GM18951 (cell line): ENCODE results near the gene ABCB1.

Source experiments
- POLR2A ChIP-seq: IDR thresholded peaks from 4 replicates; pipeline ENCODE4 v1.6.1; 2011; ENCODE audit warnings: mild to moderate bottlenecking; ENCODE audit not compliant: insufficient read length, insufficient read depth; ENCODE audit errors: extremely low read depth
- in situ Hi-C: fragments of 300-500 bp; cut with MboI; formaldehyde crosslinking; loops from one replicate; pipeline ENCODE4 v1.12.0; 2022; ENCODE audit warnings: low sequenced_read_pairs, mixed read lengths, inconsistent platforms; ENCODE audit not compliant: unreplicated experiment

The ABCB1 gene

GRCh38 chr7:87517136-87517815 is 83.4 kb downstream of the ABCB1 start:
- TF ChIP-seq POLR2A, result no peak
- in situ Hi-C loops, result no loop called here

DNA sequence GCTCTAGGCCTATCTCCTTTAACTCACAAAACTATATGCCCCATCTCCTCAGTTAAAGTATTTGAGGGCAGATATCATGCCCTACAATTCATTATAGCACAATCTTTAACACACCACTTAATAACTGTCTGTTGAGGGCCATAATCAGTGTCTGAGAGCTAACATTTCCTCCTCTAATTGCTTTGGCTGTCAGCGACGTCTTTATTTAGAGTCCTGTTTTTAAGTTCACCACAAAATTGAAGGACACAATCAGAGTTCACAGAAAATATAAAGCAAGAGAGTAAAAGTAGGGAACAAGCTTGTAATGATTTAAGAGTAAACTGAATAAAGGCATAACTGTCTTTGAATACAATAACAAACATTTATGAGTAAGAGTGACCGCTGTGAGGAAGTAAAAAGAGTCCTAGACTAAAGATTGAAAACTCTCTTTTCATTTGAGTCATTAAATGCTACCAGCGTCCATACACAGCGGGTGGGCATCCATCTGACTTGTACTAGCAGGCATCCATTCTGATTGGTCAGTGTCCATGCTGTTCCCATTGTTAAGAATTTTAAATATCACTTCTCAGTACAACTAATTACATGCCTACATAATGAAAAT is 86.8 kb downstream of the ABCB1 start:
- in situ Hi-C loops, result no loop called here
- no peak for TF ChIP-seq POLR2A

GRCh38 chr7:87512906-87513305 is 87.8 kb downstream of the ABCB1 start:
- in situ Hi-C loops, result no loop called here

DNA sequence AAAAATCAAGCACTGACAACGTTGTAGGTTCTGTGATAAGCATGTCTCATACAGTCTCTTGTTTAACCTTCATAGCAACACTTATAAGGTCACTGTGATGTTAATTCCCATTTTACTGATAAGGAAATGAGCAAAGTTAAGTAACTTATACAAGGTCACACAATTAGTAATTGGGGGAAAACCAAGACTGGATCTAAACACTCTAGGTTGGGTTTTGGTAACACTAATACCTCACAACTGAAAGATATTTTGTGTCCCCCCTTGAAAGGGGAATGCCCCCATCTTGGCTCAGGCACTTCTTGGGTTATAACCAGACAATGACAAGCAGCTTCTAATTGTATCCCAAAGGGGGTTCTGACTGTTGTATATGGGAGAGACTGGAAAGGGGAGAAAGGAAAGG is 89.2 kb downstream of the ABCB1 start:
- TF ChIP-seq POLR2A, result no peak
- in situ Hi-C loops, result no loop called here

More at GRCh38 chr7:87512906-87513305, 87.8 kb downstream of the ABCB1 start:
- no peak for TF ChIP-seq POLR2A

GRCh38 chr7:87510411-87510875 is 90.2 kb downstream of the ABCB1 start:
- in situ Hi-C loops, result no loop called here
- no peak for TF ChIP-seq POLR2A

DNA sequence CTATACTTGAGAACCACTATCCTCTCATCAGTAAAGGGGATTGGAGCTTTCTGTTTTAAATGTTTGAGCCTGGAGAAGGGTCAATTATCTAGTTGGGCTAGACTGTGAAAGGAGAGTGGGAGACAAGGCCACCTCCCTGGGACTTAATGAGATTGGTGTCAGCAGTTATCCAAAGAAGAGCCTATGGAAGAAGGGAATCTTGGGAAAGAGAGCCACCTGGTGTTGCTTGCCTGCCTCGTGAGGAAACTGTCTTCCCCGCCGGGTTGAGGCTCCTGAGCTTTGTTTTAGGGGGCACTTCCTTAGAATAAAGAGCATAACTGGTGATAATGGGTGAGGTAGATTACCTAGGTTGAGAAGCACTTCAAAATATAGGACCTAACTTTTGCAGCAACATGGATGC is 93.2 kb downstream of the ABCB1 start:
- TF ChIP-seq POLR2A, result no peak

DNA sequence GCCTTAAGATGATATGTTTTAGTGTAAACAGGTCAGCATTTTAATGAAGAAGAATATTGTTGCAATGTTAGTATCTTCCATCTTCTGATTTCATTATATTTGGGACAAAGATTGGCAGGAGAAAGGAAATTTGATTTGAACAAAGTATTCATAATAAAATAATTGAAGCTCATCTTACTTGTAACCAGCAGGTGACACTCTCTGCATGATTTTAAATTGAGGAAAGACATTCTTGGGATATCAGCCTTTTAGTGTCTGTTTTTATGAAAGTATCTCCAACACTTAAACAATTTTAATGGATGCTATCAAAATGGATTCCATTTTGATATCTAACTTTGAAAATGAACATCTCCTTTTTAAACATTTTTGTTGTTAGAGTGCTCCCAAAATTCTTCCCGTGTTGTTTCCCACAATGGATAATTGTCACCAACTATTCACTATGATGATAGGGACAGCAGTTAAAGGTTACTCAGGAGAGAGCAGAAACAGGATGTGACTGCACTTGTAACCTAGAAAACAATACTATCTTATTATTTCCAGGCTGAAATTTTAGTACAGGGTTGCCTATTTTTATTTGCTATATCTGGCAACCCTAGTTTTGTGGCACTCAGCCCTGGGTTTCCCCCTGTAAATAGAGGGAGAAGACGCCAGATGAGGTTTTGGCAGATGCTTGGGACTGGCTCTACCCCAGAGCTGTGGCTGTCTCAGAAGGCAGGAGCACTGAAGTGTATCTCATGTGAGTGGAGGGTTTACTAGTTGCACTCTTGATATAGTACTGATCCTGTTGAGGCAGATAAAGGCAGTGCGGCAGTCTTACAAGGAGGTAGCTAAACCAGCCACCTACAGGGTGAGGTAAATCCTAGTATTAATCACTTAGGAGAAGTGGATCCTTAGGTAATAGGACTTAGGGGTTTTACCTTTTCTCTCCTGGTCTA is 94.2 kb downstream of the ABCB1 start:
- in situ Hi-C loops, result no loop called here
- no peak for TF ChIP-seq POLR2A

More for the DNA sequence above, 93.2 kb downstream of the ABCB1 start:
- in situ Hi-C loops, result no loop called here

- TF ChIP-seq POLR2A, result no peak
- in situ Hi-C loops, result no loop called here
Measured at GRCh38 chr7:87505557-87506245, 95.0 kb downstream of the ABCB1 start.

DNA sequence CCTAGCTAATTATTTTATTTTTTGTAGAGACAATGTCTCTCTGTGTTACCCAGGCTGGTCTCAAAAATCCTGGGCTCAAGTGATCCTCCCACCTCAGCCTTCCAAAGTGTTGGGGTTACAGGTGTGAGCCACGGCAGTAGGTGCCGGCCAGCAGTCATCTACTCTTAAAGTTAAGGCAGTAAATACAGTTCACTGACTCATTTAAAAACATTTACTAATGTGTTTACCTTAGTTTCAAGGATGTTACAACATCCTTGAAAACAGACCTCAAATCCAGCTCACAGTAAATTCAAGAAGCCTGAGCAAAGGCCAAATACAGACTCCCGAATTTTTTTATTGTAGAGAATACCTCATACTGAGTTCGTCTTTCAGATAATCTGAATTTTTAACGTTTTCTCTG is 95.6 kb downstream of the ABCB1 start:
- no peak for TF ChIP-seq POLR2A
- in situ Hi-C loops, result no loop called here

GRCh38 chr7:87499494-87499893 is 101.2 kb downstream of the ABCB1 start:
- TF ChIP-seq POLR2A, result no peak
- in situ Hi-C loops, result no loop called here

DNA sequence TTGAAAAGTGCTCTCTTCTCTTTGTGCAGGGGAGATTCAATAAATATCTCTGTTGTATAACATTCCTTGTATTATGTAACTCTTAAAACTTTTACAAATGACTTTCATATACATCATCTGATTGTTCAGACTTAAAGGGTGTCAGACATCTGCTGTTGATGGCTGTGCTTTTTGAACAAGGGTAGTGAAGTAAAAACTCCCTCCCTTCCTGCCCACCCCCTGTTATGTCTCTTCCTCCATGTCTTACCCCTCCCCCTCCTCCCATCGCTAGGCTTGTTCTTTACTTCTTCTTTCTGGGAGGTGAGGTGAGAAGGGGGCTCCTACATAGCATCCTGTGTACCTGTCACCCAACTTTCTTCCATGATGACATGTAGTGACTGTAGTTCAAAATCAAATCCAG is 101.8 kb downstream of the ABCB1 start:
- TF ChIP-seq POLR2A, result no peak
- in situ Hi-C loops, result no loop called here

DNA sequence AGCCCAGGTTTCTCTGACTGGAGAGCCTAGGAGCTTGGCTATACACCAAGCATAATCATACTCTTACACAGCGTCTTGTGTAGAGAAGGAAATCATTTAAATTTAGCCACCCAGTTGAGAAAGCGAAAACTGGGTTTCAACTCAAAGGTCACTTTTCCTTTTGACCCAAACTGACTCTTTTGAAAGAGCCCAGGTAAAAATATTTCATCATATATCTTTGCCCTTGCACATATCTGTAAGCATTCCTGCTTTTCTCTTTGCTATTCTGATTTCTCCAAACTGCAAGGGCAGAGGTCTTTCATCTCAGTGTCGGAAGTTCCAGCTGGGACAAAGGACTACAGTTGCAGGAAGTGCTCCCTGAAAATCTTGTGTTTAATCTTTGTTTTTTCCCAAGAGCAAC is 103.2 kb downstream of the ABCB1 start:
- in situ Hi-C loops, result no loop called here
- TF ChIP-seq POLR2A, result no peak

- TF ChIP-seq POLR2A, result no peak
- in situ Hi-C loops, result no loop called here
Measured at GRCh38 chr7:87495366-87495765, 105.3 kb downstream of the ABCB1 start.
